ENCODE measurements around the gene ITGB5. TPM values are rescaled to one million over a fixed set of nuclear protein-coding genes. Genes with fewer than 3 reads are reported as not detected.

The ITGB5 gene
- total RNA-seq, 2 donors from 2014 or later: 576 to 592 TPM

DNA sequence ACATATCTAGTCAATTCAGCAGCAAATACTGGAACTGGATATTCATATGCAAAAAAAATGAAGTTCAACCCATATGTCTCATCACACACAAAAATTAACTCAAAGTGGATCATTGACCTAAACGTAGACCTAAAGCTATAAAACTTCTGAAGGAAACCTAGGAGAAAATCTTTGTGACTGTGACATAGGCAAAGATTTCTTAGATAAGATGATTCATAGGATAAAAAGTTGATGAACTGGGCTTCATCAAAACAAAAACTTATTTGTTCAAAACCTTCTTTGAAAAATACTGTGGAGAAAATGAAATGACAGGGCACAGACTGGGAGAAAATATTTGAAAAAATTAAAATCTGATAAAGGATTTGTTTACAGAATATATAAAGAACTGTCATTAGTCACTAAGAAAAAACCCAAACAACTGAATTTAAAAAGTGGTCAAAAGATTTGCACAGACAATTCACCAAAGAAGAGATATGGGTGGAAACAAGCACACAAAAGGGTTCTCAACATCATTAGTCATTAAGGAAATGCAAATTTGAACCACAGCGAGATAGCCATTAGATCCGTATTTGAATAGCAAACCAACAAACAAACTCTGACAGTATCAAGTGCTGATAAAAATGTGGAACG, 62.8 kb downstream of the ITGB5 start:
- Histone ChIP-seq H3K27ac (no peak overlapping the region), H3K9me3 (no peaks in the 10 kb centered on the region), H3K27me3 (replicated peaks; ENCODE audit: insufficient read depth) (no peaks in the 10 kb centered on the region), H3K36me3 (peaks cover 7% of the 10 kb centered on the region), H3K4me3 (no peak overlapping the region), H3K4me1 (ENCODE audit: control insufficient read depth in 1 of 2, low read depth in 2 of 2) (peaks cover 24 to 41% of the 10 kb centered on the region in 2 donors)
- no peak for DNase-seq (ENCODE audit: low spot score)
- no peak for ATAC-seq (ENCODE audit: insufficient number of reproducible peaks, low FRiP score, low read depth)
- no peak for TF ChIP-seq CTCF (IDR thresholded peaks at IDR 0.05)

GRCh38 chr3:124823648-124824047, 63.5 kb downstream of the ITGB5 start:
- ATAC-seq (ENCODE audit: insufficient number of reproducible peaks, low FRiP score, low read depth): no peak
- TF ChIP-seq CTCF (IDR thresholded peaks at IDR 0.05): no peak
- Histone ChIP-seq H3K9me3 (no peaks in the 10 kb centered on the region), H3K27ac (no peak overlapping the region), H3K36me3 (peaks cover 7% of the 10 kb centered on the region), H3K27me3 (replicated peaks; ENCODE audit: insufficient read depth) (no peaks in the 10 kb centered on the region), H3K4me3 (no peak overlapping the region), H3K4me1 (ENCODE audit: control insufficient read depth in 1 of 2, low read depth in 2 of 2) (peaks cover 17 to 41% of the 10 kb centered on the region in 2 donors)
- no peak for DNase-seq (ENCODE audit: low spot score)

DNA sequence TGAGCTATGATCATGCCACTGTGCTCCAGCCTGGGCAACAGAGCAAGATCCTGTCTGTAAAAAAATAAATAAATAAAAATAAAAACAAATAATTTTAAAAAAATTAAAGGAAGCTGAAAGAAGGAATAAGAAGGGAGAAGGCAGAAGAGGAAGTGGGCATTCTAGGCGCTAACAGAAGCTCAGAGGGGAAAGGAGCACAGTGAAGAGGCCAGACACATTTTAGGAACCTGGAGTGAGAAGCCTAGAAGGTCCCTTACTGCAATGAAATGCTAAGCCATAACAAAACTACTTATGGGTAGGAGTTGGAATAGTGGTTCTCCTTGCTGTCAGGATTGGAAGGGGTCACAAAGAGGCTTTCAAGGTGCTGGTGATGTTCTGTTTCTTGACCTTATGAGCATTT, 64.0 kb downstream of the ITGB5 start:
- TF ChIP-seq CTCF (IDR thresholded peaks at IDR 0.05): no peak
- no peak for DNase-seq (ENCODE audit: low spot score)

DNA sequence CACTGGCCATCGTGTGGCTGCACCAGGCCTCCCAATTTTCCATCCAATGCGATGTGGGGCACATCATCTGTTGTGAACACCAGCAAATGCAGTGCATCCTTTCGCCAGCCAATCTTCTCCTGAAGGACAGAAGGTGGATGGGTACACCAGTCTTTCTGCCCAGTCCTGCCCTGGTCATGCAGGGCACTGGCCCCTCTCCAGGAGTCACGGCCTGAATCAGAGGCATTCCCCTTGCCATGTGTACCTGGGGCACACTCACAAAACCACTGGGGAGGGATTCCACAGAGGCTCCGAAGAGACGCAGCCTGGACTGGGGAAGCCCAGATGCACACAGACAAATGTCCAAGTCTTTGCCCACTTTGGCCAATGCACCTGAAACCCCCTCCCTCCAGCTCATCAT, 65.8 kb downstream of the ITGB5 start:
- Histone ChIP-seq H3K4me3 (no peak overlapping the region), H3K27me3 (replicated peaks; ENCODE audit: insufficient read depth) (no peaks in the 10 kb centered on the region), H3K36me3 (peaks cover 22% of the 10 kb centered on the region), H3K27ac (no peak overlapping the region), H3K9me3 (no peaks in the 10 kb centered on the region), H3K4me1 (ENCODE audit: control insufficient read depth in 1 of 2, low read depth in 2 of 2) (peaks cover 0 to 21% of the 10 kb centered on the region in 2 donors)
- ATAC-seq (ENCODE audit: insufficient number of reproducible peaks, low FRiP score, low read depth): no peak
- TF ChIP-seq CTCF (IDR thresholded peaks at IDR 0.05): no peak
- DNase-seq (ENCODE audit: low spot score): no peak

More for the DNA sequence above, 64.0 kb downstream of the ITGB5 start:
- peaks cover 15 to 37% of the 10 kb centered on the region in 2 donors for H3K4me1 ChIP-seq (ENCODE audit: control insufficient read depth in 1 of 2, low read depth in 2 of 2)
- no peaks in the 10 kb centered on the region for H3K9me3 ChIP-seq
- peaks cover 8% of the 10 kb centered on the region for H3K36me3 ChIP-seq
- no peak overlapping the region for H3K4me3 ChIP-seq
- no peak overlapping the region for H3K27ac ChIP-seq
- ATAC-seq (ENCODE audit: insufficient number of reproducible peaks, low FRiP score, low read depth): no peak
- no peaks in the 10 kb centered on the region for H3K27me3 ChIP-seq (replicated peaks; ENCODE audit: insufficient read depth)

DNA sequence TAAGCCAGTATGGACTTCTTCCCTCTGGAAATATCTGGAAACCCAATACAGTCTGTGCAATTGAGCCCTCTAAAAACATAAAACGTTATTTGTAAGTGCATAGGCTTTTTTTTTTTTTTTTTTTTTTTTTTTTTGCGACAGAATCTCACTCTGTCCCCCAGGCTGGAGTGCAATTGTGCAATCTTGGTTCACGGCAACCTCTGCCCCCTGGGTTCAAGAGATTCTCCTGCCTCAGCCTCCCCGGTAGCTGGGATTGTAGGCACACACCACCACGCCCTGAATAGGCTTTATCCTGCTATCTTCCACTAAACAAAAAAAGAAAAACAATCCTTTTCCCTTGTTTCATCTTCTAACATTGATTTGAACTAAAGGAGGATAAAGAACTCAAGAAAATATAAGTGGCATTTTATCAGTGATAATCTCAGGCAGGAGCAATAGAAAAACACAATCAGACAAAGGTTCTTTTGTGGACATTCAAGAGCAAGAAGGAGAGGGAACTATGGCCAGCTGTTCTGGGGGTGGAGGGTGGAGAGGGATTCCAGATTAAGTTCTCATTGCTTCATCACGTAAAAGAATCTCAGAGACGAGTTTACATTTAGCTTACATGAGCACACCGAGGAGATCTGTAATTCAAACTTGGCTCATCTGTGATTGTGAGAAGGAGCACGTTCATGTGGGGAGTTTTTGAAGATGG, 68.6 kb downstream of the ITGB5 start:
- Histone ChIP-seq H3K27ac (peak overlapping the region; percentile 42 to 52), H3K36me3 (peaks cover 36% of the 10 kb centered on the region), H3K9me3 (no peaks in the 10 kb centered on the region), H3K4me3 (no peak overlapping the region), H3K27me3 (replicated peaks; ENCODE audit: insufficient read depth) (no peaks in the 10 kb centered on the region), H3K4me1 (ENCODE audit: control insufficient read depth in 1 of 2, low read depth in 2 of 2) (peaks cover 15 to 43% of the 10 kb centered on the region in 2 donors)
- DNase-seq (ENCODE audit: low spot score) (no peak), ATAC-seq (ENCODE audit: insufficient number of reproducible peaks, low FRiP score, low read depth) (no peak)
- TF ChIP-seq CTCF (IDR thresholded peaks at IDR 0.05): no peak

All from thoracic aorta (tissue), 2 donors.